ENCODE results near the gene WASF3.
"Not testable (repeated sequence)": the region's sequence is repeated elsewhere in the genome, so short reads cannot be mapped to it uniquely, and the experiment has no call there.

Gene WASF3

GRCh38 chr13:26722321-26722720 lies 164.8 kb downstream of the WASF3 start:
- no peak for DNase-seq

- DNase-seq = not testable (repeated sequence)
Observed at GRCh38 chr13:26723620-26724019, 166.1 kb downstream of the WASF3 start.

DNA sequence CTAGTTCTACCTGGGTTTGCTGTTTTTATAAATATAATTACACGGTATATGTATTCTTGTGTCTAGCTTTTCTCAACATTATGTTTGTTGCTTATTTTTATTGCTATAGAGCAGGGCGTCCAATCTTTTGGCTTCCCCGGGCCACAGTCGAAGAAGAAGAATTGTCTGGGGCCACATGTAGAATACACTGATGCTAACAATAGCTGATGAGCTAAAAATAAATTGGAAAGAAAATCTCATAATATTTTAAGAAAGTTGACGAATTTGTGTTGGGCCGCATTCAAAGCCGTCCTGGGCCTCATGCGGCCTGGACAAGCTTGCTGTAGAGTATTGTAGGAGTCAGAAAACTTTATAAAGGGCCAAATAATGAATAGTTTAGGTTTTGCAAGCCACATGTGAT lies 169.2 kb downstream of the WASF3 start:
- no peak for DNase-seq

DNA sequence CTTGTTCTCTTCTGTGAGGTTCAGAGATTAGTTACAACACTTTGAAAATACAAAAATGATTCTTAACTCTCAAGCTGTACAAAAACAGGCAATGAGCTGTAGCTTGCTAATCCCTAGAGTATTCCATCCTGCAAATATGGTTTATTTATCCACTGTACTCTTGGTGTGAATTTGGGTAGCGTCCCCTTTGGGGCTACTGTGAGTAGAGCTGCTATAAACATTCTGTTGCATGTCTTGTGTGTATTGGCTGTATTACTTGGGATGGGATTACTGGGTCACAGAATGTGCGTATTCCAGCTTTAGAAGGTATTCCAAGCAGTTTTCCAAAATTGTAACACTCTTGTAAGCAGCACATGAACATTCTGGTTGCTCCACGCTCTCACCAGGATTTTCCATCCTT lies 169.6 kb downstream of the WASF3 start:
- no peak for DNase-seq

DNA sequence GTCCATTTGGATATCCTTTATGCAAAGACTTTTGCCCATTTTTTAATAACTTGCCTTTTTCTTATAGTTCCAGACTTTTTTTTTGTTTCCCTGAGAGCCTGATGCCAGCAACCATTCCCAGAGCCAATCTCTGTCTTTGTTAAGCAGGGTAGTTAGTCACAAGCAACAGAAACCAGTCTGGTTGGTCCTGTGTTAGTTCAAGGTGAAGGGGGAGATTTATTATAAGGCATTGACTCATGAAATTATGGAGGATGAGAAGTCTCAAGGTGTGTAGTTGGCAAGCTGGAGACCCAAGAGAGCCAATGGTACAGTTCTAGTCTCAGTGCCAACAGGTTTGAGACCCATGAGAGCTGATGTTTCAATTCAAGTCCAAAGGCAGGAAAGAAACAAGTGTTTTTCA lies 170.2 kb downstream of the WASF3 start:
- DNase-seq = no peak

DNA sequence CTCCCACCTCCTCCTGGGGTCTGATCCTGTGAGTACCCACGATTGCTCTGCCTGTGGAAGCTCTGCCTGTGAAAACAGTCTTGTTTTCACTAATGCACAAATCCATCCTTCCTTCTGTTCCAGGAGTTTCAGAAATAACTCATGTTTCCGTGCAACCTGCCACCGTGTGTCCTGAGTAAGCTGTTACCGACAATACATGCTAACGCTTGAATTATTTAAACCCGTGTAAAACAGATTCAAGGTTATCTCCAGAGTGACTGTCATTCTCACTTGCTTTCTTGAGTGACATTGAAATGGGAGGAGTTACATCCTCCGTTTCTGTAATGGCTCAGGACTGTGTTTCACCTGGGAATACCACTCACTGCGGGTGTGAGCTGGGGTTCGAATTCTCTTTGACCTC lies 178.2 kb downstream of the WASF3 start:
- no peak for DNase-seq
